ENCODE results near the gene OLFML2A. TPM values are rescaled to one million over a fixed set of nuclear protein-coding genes. Genes with fewer than 3 reads are reported as not detected.

The OLFML2A gene
- total RNA-seq, 1 experiment from 2014 or later: 6.7 TPM

GRCh38 chr9:124846969-124847368 lies 70.0 kb downstream of the OLFML2A start (continued):
- no peak for TF ChIP-seq RELA (CRISPR knock-in tag; IDR thresholded peaks at IDR 0.05; ENCODE audit: borderline replicate concordance)
- TF ChIP-seq ATF2 (CRISPR knock-in tag; IDR thresholded peaks at IDR 0.05; ENCODE audit: borderline replicate concordance, low read depth): no peak
- no peak for TF ChIP-seq ETV6 (CRISPR knock-in tag; IDR thresholded peaks at IDR 0.05)

GRCh38 chr9:124849801-124850200 lies 72.9 kb downstream of the OLFML2A start:
- Mint-ChIP-seq H3K27me3 (ENCODE audit: low read depth) (no peaks in the 10 kb centered on the region), H3K27ac (no peak overlapping the region), H3K9me3 (no peaks in the 10 kb centered on the region), H3K36me3 (no peaks in the 10 kb centered on the region), H3K4me3 (no peak overlapping the region), H3K4me1 (peaks cover 9% of the 10 kb centered on the region)
- ATAC-seq (no peak), DNase-seq (ENCODE audit: low spot score) (no peak)
- ChIA-PET CTCF (interaction anchor here (1.0 to 12.9 kb wide), 4 partner anchors 8 to 75 kb away, joined by 3 to 935 read pairs (median 164); partner anchors contain the start of genes NR6A1 and OLFML2A), POLR2A (no interaction called here)
- TF ChIP-seq HMGXB4 (CRISPR knock-in tag; IDR thresholded peaks at IDR 0.05) (no peak), NR1H2 (CRISPR knock-in tag; IDR thresholded peaks at IDR 0.05) (no peak), TP53 (CRISPR knock-in tag; IDR thresholded peaks at IDR 0.05) (no peak), KAT7 (CRISPR knock-in tag; IDR thresholded peaks at IDR 0.05; ENCODE audit: borderline replicate concordance) (no peak), ERG (CRISPR knock-in tag; IDR thresholded peaks at IDR 0.05) (no peak), TCF7 (CRISPR knock-in tag; IDR thresholded peaks at IDR 0.05; ENCODE audit: low read depth) (no peak), ATF6 (CRISPR knock-in tag; IDR thresholded peaks at IDR 0.05) (no peak), ZNF425 (CRISPR knock-in tag; conservative IDR thresholded peaks at IDR 0.05) (no peak), ATF3 (CRISPR knock-in tag; conservative IDR thresholded peaks at IDR 0.05) (no peak), ARID4B (CRISPR knock-in tag; IDR thresholded peaks at IDR 0.05; ENCODE audit: borderline replicate concordance) (no peak), E2F5 (CRISPR knock-in tag; IDR thresholded peaks at IDR 0.05) (no peak), ZNF532 (CRISPR knock-in tag; IDR thresholded peaks at IDR 0.05; ENCODE audit: borderline replicate concordance) (no peak), IRF2 (CRISPR knock-in tag; IDR thresholded peaks at IDR 0.05; ENCODE audit: borderline replicate concordance, low read depth) (no peak)

Measured in WTC11 (cell line).